GM12873 (cell line): ENCODE measurements around the gene MS4A13.

Experiments
- TF ChIP-seq, protein P1 (sequence below): IDR thresholded peaks from 2 replicates; pipeline ENCODE4 v1.5.1; 2012; ENCODE audit warnings: low read depth, mild to moderate bottlenecking, moderate library complexity, low read length, control low read depth; ENCODE audit not compliant: insufficient read depth; ENCODE audit errors: missing control alignments

Gene MS4A13

DNA sequence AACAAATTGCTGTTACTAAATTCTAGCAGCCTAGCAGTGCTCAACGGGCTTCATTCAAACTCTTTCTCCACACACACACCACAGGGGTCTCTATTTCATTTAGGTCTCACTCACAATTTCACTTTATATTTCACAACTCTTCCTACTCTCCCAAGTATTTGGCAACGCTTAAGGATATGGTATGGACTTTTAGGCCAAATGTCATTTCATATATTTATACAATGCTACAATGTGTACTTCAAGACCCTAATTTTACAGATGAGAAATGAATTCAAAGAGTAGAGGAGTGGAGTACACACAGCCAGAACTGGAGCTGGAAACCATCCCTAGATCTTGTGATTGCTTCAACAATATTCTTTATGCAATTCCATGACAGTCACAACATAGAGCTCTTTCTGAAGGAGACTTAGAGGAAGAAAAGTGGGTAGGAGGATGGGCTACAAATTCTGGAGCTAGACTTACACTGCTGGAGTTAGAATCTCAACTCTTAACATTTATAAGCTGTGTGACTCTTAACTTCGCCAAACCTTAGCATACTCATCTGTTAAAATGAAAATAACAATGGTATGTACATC lies 2.5 kb upstream of the MS4A13 start:
- TF ChIP-seq, protein P1, sequence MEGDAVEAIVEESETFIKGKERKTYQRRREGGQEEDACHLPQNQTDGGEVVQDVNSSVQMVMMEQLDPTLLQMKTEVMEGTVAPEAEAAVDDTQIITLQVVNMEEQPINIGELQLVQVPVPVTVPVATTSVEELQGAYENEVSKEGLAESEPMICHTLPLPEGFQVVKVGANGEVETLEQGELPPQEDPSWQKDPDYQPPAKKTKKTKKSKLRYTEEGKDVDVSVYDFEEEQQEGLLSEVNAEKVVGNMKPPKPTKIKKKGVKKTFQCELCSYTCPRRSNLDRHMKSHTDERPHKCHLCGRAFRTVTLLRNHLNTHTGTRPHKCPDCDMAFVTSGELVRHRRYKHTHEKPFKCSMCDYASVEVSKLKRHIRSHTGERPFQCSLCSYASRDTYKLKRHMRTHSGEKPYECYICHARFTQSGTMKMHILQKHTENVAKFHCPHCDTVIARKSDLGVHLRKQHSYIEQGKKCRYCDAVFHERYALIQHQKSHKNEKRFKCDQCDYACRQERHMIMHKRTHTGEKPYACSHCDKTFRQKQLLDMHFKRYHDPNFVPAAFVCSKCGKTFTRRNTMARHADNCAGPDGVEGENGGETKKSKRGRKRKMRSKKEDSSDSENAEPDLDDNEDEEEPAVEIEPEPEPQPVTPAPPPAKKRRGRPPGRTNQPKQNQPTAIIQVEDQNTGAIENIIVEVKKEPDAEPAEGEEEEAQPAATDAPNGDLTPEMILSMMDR, result no peak

DNA sequence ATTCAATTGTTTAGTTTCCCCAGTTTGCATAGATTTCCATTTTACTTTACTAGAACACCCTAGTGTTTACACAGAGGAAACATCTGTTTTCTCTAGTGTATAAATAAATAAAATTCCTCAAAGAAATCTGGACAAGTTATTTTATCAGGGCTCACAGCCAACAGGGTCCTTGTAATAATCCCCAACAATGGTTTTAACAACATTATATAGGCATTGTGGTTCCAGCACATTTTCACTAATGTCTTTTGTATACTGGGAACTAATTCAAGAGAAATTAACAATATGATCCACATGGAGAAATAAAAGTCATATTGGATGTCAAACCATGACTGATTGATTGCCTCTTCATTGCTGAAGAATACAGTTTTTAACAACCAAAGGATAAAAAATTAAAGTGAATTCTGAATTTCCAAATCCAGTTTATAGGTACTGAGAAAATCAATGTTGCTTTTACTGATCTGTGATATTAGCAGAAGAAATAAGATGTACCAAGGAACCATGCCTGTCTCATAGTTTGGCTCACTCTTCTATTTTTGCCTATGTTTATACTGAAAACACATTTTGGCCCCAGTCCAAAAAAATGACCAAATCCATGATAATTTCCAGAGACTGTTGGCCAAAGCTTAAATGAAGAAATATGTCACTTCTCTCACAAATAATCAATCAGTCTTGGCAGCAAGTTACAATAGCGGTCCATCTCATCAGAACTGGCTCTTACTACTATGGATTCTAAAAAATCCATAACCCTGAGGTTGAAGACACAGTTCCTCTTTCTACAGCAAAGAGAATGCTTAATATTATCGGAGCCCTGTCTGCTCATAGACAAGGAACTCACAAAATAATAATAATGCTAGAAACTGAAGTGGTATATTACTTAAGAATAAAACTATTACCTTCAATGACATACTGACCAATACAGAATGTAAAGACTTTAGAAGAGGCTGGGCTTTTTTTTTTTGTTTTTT lies 1.4 kb upstream of the MS4A13 start:
- TF ChIP-seq, protein P1, result no peak

DNA sequence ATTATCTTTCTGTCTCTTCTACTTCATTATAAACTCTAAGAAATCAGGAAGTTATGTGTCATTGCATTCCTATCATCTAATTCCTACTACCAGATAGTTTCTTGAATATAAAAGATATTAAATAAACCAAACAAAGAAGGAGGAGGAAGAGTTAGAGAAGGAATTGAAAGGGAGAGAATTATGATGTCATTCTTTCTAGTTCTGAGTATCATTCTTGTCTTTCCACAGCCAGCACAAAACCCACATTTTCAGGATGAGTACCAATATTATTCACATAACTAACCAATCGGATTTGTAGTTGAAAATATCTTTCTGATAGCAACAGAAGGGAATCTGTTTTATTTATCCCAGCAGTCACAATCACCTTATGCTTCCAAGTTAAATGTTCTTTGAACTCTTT lies 13.3 kb downstream of the MS4A13 start:
- TF ChIP-seq, protein P1, result no peak

DNA sequence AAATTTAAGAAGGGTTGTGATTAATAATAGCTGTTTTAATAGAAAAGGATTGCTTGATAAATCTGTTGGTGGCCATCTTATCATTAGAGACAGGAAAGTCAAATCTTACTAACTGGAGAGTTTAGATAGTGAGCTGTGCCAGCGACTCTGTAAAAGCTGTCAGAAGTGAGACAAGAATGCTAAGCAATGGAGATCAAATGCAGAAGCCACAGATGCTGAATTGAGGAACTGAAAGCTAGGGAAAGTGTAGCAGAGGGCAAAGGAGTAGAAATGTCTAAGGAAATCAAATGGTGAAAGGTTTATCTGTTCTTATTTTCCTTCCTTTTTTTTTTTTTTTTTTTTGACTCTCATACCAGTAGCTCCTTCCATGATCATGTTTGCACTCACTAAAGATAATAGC lies 13.7 kb downstream of the MS4A13 start:
- TF ChIP-seq, protein P1, result no peak

DNA sequence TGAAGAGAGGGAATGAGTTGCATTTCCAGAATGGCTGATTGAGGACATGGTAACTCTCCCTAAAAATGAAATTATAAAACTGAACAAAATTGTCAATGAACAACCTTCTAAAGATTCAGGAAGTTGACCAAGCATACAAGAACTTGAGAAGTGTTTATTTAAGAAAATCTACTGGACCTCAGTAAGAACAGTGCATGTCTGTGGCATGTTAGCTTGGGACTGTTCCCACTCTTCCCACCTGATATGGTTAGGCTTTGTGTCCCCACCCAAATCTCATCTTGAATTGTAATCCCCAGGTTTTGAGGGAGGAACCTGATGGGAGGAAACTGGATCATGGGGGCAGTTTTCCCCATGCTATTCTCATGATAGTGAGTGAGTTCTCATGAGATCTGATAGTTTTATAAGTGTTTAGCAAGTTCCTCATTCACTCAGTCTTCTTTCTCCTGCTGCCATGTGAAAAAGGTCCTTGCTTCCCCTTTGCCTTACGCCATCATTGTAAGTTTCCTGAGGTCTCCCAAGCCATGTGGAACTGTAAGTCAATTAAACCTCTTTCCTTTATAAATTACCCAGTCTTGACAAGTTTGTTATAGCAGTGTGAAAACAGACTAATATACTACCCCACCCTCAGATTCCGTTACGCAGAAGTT lies 15.4 kb downstream of the MS4A13 start:
- TF ChIP-seq, protein P1, result no peak

DNA sequence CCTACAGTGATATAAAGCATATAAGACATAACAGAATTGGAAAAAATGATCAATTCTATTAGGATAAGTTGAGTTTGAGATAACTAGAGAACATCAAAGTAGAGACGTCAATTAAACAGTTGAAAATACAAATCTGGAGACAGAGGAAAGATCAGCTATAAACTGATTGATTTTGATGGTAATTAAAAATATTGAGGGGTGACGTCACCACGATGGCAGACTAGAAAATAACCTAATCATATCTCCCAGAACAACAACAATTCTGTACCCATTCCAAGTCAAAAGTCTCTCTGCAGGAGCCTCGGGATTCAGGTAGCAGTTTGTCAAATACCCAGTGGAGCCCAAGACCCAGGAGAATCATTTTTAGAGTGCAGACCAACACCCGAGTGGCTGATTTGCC lies 28.9 kb downstream of the MS4A13 start:
- TF ChIP-seq, protein P1, result no peak

DNA sequence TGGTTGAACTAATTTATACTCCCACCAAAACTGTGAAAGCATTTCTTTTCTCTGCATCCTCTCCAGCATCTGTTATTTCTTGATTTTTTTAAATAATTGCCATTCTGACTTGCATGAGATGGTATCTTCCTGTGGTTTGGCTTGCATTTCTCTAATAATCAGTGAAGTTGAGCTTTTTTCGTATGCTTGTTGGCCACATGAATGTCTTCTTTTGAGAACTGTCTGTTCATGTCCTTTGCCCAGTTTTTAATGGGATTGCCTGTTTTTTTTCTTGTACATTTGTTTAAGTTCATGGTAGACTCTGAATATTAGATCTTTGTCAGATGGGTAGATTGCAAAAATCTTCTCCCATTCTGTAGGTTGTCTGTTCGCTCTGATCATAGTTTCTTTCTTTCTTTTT lies 46.1 kb downstream of the MS4A13 start:
- TF ChIP-seq, protein P1, result no peak
